Amniotic epithelial cell (primary cell): ENCODE data around the gene GP1BB.

Source experiments
- DNase-seq: peaks from one replicate; pipeline ENCODE4 v3.0.0-alpha.2; 2010; ENCODE audit warnings: low read depth

GP1BB gene

GRCh38 chr22:19727310-19728150 is 4.2 kb downstream of the GP1BB start:
- no peak for DNase-seq

DNA sequence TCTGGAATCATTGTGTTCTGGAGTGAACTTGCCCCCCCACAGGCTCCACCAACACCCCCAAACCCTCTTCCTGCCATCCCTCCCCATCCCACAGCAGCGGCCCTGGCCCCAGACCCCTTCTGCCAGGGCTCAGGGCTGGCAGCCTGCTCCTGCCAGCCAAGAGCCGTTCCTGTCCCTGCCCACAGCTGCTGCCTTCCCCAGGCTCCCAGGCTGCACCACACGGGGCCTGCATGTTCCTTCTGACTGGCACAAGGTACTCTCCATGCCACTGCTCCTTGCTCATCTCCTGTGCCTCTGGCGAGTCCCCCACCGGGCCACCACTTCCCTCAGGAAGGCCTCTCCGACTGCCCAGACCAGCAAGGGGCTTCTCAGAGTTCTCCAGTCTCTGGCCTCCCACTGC is 4.9 kb downstream of the GP1BB start:
- DNase-seq = no peak

- no peak for DNase-seq
Measured at GRCh38 chr22:19728836-19729235, 5.5 kb downstream of the GP1BB start.

DNA sequence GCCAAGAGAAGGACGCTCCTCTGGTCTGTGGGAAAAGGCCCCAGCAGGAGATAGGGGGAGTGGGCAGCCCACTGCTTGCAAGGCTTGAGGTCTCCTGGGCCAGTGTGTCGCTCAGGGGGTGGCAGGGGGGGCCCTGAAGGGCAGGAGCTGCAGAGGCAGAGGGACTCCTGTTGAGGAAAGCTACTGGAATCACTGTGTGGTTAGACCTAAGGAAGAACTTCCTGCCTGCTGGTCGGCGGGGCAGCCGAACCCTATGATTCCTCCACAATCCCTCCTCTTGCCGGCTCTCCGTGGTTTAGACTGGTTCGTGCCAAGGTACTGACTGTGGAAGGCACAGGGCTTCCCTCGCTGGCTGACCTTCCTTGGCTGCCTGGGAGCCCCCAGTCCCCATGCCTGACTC is 6.2 kb downstream of the GP1BB start:
- DNase-seq = no peak

DNA sequence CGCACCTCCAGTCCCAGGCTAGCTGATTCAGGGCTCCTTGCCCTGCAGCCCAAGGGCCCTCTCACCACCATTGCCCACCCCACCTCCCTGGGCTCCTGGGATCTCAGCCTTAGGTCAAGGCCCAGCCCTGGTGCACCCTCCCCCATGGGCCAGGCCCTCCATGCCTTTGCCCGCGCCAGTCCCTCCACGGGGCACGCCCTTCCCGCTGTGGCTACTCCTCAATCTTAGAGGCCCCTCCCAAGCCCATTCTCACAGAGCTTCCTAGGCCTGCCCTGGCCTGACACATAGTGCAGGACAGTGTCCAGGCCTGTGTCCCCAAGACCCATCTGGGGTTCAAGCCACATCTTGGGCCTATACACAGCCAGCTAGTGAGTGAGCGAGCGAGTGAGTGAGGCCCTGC is 6.9 kb downstream of the GP1BB start:
- DNase-seq = no peak

- peak; percentile 49 for DNase-seq
Measured at GRCh38 chr22:19730655-19731360, 7.5 kb downstream of the GP1BB start.

GRCh38 chr22:19731361-19732135 is 8.2 kb downstream of the GP1BB start:
- DNase-seq = no peak

DNA sequence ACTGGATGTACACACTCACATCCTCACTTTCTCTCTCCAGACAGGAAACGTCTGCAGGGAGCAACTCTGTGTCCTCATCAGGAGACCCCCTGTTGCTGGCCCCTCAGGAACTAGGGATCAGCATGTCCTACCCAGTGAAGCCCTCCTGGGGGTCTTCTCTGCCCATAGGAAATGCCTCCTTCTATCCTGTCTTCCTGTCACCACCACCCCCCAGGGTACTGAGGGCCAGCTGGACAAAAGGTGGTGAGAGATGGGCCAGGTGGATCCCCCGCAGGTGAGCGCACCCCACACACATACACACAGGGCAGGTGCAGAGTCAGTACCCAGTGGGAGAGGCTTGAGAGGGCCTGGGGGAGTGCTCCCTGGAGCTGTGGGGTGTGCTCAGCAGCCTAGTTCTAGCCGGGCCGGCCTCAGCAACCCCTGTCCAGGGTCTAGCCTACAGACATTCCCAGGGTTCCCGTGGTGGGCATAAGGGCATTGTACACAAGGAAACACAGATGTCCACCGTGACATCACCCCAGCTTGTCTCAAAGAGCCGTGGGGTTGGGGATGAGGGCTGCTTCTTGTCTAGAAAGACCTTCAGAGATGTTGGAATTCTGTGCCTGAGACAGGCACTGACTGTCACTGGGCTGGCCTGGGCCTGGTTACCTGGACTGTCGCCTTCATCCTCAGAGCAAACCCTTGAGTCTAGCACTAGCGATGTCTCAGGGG is 9.2 kb downstream of the GP1BB start:
- no peak for DNase-seq

DNA sequence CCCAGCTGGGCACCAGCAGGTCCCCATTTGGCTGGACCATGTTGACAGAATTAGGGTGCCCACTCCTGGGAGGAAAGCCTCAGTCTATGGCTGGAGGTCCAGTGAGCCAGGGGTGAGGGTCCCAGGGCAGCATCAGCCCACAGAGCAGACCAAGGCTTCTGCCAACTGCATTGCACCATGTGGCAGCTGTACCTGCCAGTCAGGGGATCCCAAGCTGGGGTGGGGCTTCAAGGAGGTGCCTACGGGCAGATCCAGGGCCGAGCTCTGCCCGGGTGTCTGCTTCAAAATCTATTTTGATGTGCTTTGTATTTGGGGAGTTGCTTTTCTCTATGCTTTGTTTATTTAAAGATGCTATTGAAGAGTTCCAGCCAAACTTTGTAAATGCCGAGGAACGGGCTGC is 10.4 kb downstream of the GP1BB start:
- DNase-seq = no peak

DNA sequence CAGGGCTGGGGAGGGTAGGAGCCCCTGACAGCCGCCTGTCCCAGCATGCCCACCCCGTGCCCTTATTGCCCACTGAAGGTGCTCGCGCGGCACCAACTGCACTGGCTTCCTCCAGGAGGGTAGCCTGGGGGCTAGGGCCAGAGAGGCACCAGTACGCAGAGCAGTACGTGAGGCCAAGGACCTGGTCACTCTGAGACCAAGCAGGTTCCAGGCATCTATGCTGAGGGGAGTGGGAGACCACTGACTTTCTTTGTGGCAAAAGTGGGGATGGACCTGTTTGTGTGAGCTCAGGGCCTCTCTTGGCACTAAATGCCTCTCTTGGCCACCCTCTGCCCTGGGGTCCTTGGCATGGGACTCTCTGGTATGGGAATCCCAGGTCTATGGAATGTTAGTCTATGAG is 10.8 kb downstream of the GP1BB start:
- DNase-seq = no peak

- no peak for DNase-seq
Measured at GRCh38 chr22:19734837-19735382, 11.6 kb downstream of the GP1BB start.

DNA sequence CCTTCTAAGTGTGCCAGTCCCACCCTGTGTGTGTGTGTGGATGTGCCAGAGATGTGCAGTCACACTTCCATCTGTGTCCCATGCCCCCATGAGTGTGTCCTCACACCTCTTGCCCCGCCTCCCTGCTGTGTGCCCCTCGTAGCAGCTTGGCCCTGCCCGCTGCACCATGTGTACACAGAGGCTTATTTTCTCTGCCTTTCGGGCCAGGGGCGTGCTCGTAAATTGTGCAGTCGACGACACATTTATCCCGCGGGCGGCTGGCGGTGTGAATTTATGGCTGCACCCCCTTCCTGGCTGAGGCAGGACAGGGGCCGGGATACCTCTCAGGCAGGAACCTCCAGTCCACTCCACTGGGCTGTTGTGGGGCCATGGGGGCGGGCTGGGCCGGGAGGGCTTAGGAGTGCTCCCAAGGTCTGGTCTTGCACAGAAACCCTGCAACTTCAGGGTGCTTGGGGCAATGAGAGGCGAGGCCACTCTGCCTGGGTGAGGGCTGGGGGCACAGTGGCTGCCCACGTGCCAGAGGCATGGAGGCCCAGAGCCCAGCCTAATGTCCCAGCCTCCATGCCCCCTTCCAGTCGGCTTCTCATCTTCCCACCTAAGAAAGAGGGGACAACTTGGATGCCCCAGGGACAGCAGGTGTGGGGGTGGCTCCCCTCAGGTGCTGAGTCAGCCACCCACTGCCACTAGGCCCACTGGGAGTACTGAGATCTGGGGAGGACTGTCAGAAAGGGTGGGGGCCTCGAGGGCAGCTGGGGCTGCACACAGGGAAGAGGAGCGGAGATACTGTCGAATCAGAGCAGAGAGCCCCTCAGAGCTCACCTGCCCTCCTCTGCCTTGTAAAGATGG is 12.5 kb downstream of the GP1BB start:
- DNase-seq = no peak

DNA sequence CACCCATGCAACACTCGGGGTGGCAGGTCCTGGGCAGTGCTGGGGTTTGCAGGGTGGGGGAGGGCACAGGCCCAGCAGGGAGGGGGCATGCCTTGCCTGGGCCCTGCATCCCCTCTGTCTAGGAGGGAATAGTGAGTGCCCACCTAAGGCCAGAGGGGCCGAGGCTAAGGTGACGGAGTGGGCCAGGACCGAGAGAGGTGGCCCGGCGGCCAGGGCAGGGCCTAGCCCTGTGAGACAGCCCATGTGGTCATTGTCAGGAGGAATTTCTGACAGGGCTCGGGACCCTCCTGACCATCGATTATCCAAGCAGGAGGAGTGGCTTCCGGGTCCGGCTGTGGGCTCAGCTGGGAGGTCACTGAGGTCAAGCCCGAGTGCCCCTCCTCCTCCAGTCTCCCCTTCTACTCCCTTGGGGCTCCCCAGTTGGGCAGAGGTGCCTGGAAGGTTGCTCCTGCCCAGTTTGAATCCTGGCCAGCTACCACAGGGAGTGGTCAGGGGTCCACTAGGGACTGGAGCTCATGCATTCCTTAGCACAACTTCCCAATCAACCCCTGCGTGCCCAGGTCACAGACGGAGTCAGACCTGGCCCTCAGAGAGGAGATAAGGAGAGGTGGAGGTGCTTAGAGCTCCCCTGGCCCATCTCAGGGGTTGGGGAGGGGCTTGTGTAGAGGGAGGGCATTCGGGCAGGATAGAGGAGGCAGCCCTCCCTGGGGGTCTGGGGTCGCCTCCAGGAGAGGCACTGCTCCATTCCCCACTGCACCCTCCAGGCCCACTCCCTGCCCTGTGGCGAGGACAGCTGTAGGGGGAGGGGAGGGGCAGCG is 14.7 kb downstream of the GP1BB start:
- no peak for DNase-seq

DNA sequence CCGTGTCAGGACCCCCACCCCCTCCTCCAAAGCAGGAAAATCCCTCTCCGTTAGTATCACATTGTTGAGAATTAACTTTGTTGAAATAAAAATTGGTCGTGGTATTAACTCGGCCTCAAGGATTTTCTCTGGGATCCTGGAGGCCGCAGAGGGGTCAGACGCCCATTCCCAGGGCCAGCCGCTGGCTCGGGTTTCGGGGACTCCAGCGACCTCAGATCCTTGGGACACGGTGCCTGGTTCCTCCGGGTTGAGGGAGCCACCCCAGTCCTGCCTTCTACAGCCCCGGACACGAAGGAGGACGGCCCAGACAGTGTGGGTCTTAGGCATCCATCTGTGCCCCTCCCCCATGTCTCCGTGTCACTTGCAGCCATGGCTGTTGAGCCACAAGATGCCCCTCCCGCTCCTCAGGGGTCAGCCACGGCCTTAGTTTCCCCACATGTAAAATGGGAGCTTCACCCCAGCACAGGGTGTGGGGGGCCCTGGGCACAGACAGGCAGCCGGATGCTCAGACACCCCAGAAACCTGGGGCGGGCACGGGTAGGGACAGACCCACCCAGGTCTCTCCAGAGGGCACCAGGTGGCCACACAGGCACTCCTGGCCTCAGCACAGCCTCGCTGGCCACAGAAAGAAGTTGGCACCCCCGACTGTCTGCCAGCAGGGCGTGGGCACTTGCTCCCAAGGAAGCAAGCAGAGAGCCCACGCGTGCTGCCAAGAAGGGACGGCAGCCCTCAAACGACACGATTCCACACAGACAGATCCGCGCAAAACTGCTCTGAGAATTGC is 15.5 kb downstream of the GP1BB start:
- DNase-seq = no peak

DNA sequence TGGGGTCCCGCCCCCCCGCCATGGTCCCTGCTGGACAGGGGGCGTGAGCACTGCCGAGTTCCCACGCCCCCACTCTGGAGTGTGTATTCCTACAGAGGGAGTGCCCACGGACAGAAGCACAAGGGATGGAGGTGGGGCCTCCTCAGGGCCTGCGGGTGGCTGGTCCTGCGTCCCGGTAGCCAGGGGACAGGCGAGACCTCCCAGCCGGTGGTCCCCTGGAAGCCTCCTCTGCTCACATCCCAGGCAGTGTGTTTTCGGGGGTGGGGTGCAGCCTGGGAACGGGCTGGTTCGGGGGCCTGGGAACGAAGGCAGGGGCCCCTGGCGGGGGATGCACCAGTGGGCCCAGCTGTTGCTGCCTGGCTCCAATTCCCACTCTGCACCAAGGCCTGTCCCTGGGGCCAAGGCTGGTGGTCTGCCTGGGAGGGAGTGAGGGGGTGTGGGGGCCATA is 16.1 kb downstream of the GP1BB start:
- no peak for DNase-seq

- no peak for DNase-seq
Measured at GRCh38 chr22:19739911-19740449, 16.6 kb downstream of the GP1BB start.

GRCh38 chr22:19740586-19740985 is 17.2 kb downstream of the GP1BB start:
- DNase-seq = no peak

- DNase-seq = no peak
Measured at GRCh38 chr22:19741053-19741452, 17.7 kb downstream of the GP1BB start.
